ENCODE data around the gene PRR11. TPM values are rescaled to one million over a fixed set of nuclear protein-coding genes. Genes with fewer than 3 reads are reported as not detected.

Gene PRR11
- total RNA-seq, 1 donor from 2014 or later = 9.6 TPM

DNA sequence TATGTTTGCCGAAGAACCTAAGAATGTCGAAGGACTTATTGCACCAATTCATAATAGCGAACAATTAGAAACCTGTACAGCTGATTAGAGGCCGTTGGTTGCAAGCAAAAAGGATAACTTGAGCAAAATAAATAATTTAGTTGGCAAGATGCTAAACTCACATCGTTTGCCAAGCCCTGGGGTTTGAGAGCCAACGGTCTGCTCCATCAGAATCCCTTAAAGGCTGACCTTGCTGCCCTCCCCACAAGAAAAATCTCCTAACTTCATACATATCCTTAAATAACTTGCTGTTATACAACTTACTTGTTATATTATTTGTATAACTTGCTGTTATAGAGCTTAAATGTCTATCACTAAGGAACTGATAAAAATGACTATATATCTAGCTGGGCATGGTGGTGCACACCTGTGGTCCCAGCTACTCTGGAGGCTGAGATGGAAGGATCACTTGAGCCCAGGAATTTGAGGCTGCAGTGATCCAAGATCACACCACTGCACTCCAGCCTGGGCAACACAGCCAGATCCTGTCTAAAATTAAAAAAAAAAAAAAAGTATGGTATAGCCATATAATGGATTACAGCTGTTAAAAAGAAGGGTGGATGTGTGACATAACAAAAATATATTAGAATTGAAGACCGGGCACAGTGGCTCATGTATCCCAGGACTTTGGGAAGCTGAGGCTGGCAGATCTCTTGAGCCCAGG, 47.0 kb upstream of the PRR11 start:
- no peak for DNase-seq
- Mint-ChIP-seq H3K4me1 (ENCODE audit: low read depth, unreplicated experiment) (no peaks in the 10 kb centered on the region), H3K27ac (ENCODE audit: unreplicated experiment) (no peak overlapping the region), H3K9me3 (ENCODE audit: unreplicated experiment) (peaks cover 7% of the 10 kb centered on the region), H3K27me3 (ENCODE audit: unreplicated experiment) (peaks cover 3% of the 10 kb centered on the region), H3K4me3 (ENCODE audit: unreplicated experiment) (no peak overlapping the region), H3K36me3 (ENCODE audit: unreplicated experiment) (no peaks in the 10 kb centered on the region)
- TF ChIP-seq, protein P1, sequence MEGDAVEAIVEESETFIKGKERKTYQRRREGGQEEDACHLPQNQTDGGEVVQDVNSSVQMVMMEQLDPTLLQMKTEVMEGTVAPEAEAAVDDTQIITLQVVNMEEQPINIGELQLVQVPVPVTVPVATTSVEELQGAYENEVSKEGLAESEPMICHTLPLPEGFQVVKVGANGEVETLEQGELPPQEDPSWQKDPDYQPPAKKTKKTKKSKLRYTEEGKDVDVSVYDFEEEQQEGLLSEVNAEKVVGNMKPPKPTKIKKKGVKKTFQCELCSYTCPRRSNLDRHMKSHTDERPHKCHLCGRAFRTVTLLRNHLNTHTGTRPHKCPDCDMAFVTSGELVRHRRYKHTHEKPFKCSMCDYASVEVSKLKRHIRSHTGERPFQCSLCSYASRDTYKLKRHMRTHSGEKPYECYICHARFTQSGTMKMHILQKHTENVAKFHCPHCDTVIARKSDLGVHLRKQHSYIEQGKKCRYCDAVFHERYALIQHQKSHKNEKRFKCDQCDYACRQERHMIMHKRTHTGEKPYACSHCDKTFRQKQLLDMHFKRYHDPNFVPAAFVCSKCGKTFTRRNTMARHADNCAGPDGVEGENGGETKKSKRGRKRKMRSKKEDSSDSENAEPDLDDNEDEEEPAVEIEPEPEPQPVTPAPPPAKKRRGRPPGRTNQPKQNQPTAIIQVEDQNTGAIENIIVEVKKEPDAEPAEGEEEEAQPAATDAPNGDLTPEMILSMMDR (IDR thresholded peaks at IDR 0.05; ENCODE audit: partially characterized antibody, unreplicated experiment) = no peak

DNA sequence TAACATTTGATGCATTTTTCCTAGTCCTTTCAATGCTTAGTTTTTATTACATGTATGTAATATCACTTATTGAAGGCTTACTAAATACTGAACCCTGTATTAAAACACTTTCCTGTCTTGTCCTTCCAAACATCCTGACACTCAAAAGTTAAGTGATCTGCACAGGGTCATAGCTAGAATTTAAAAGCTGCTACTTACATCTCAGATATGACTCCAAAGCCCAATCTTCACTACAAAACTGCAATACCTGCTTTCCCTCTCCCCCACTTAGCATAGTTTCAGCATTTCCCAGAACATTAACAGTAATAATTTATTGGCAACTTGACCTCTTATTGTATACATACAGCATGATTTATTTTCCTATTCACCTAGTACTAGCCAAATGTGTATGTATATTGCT, 44.6 kb upstream of the PRR11 start:
- TF ChIP-seq, protein P1 (IDR thresholded peaks at IDR 0.05; ENCODE audit: partially characterized antibody, unreplicated experiment) = no peak
- no peak overlapping the region for H3K4me3 Mint-ChIP-seq (ENCODE audit: unreplicated experiment)
- no peaks in the 10 kb centered on the region for H3K4me1 Mint-ChIP-seq (ENCODE audit: low read depth, unreplicated experiment)
- H3K27ac Mint-ChIP-seq (ENCODE audit: unreplicated experiment) = no peak overlapping the region
- H3K36me3 Mint-ChIP-seq (ENCODE audit: unreplicated experiment) = no peaks in the 10 kb centered on the region
- H3K27me3 Mint-ChIP-seq (ENCODE audit: unreplicated experiment) = peaks cover 3% of the 10 kb centered on the region
- peaks cover 7% of the 10 kb centered on the region for H3K9me3 Mint-ChIP-seq (ENCODE audit: unreplicated experiment)
- no peak for DNase-seq

DNA sequence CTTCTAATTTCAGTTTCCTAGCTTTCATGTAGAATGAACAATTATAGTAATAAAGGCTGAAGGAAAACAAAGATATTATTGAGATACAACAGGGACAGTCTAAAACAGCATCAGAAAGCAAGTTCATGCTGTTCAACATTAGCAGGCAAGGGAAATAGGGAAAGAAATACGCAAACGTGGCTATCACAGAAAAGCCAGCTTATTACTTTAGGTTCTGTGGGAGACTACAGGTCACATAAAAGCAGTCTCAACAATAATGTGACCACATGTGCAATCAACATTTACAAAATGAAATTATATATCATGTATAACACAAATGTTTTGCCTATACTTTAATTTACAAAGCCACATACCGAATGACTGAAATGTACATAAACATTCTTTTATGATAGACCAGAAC, 44.0 kb upstream of the PRR11 start:
- no peak overlapping the region for H3K4me3 Mint-ChIP-seq (ENCODE audit: unreplicated experiment)
- no peaks in the 10 kb centered on the region for H3K4me1 Mint-ChIP-seq (ENCODE audit: low read depth, unreplicated experiment)
- peaks cover 3% of the 10 kb centered on the region for H3K27me3 Mint-ChIP-seq (ENCODE audit: unreplicated experiment)
- H3K27ac Mint-ChIP-seq (ENCODE audit: unreplicated experiment) = no peak overlapping the region
- TF ChIP-seq, protein P1 (IDR thresholded peaks at IDR 0.05; ENCODE audit: partially characterized antibody, unreplicated experiment) = no peak
- DNase-seq = no peak
- peaks cover 7% of the 10 kb centered on the region for H3K9me3 Mint-ChIP-seq (ENCODE audit: unreplicated experiment)
- H3K36me3 Mint-ChIP-seq (ENCODE audit: unreplicated experiment) = no peaks in the 10 kb centered on the region

DNA sequence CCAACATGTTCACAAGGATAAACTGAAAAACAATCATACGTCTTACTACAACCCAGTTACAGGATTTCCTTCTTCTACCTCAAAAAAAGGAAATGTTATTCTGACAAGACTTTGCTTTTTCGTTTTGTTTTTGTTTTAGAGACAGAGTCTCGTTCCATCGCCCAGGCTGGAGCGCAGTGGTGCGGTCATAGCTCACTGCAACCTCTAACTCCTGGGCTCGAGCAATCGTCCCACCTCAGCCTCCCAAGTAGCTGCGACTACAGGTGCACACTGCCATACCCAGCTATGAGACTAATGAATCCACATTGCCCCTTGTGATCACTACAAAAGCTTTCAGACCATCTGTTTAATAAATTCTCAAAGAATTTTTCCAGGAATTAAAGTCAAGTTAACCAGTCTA, 40.1 kb upstream of the PRR11 start:
- H3K27ac Mint-ChIP-seq (ENCODE audit: unreplicated experiment) = no peak overlapping the region
- H3K4me3 Mint-ChIP-seq (ENCODE audit: unreplicated experiment) = no peak overlapping the region
- no peaks in the 10 kb centered on the region for H3K4me1 Mint-ChIP-seq (ENCODE audit: low read depth, unreplicated experiment)
- H3K36me3 Mint-ChIP-seq (ENCODE audit: unreplicated experiment) = no peaks in the 10 kb centered on the region
- no peak for DNase-seq
- TF ChIP-seq, protein P1 (IDR thresholded peaks at IDR 0.05; ENCODE audit: partially characterized antibody, unreplicated experiment) = no peak
- no peaks in the 10 kb centered on the region for H3K9me3 Mint-ChIP-seq (ENCODE audit: unreplicated experiment)
- H3K27me3 Mint-ChIP-seq (ENCODE audit: unreplicated experiment) = no peaks in the 10 kb centered on the region

DNA sequence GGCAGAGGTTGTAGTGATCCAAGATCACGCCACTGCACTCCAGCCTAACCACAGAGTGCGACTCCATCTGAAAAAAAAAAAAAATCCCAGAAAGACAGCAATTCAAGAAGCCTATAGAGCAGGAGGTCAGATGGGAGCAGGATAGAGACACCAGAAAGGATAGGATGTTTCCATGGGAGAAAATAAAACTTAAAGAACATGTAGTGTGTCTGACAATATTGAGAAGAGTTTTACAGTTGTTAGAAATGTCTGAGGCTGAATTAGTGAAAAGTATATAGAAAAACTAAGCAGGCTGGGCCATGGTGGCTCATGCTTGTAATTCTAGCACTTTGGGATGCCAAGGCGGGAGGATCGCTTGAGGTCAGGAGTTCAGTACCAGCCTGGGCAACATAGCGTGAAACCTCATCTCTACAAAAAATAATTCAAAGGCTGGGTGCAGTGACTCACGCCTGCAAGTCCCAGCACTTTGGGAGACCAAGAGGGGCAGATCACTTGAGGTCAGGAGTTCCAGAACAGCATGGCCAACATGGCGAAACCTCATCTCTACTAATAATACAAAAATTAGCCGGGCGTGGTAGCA, 33.6 kb upstream of the PRR11 start:
- TF ChIP-seq, protein P1 (IDR thresholded peaks at IDR 0.05; ENCODE audit: partially characterized antibody, unreplicated experiment) = no peak
- Mint-ChIP-seq H3K4me3 (ENCODE audit: unreplicated experiment) (no peak overlapping the region), H3K4me1 (ENCODE audit: low read depth, unreplicated experiment) (no peaks in the 10 kb centered on the region), H3K36me3 (ENCODE audit: unreplicated experiment) (no peaks in the 10 kb centered on the region), H3K27me3 (ENCODE audit: unreplicated experiment) (no peaks in the 10 kb centered on the region), H3K27ac (ENCODE audit: unreplicated experiment) (no peak overlapping the region), H3K9me3 (ENCODE audit: unreplicated experiment) (no peaks in the 10 kb centered on the region)
- no peak for DNase-seq
